Heart right ventricle (tissue), 16 donors: ENCODE results near the gene ST6GALNAC5. TPM values are rescaled to one million over a fixed set of nuclear protein-coding genes. Genes with fewer than 3 reads are reported as not detected.

ENCODE experiments used
- ATAC-seq, 8 donors: fragments of 200-7000 bp; cut with Tn5 transposase; one replicate each; pipeline ENCODE4 v1.9.1; 2020; ENCODE audit warnings: mild to moderate bottlenecking in 8 of 8, moderate library complexity in 8 of 8, moderate number of reproducible peaks in 1 of 8
- DNase-seq, 2 donors: peaks; one replicate each; pipeline ENCODE4 v3.0.0-alpha.2; 2020
- H3K27ac ChIP-seq, 10 donors: fragments of 200-600 bp; sonication (generic) in 2 of 10; one replicate each; pipeline versions ENCODE4 v1.5.0 to v1.8.0; 2020 to 2022; ENCODE audit warnings: mild to moderate bottlenecking in 3 of 10
- H3K27me3 ChIP-seq, 7 donors: fragments of 200-600 bp; one replicate each; pipeline ENCODE4 v1.8.0; 2021 to 2022; ENCODE audit warnings: mild to moderate bottlenecking in 2 of 7
- H3K36me3 ChIP-seq, 9 donors: fragments of 200-600 bp; sonication (generic) in 1 of 9; one replicate each; pipeline versions ENCODE4 v1.5.0 to v1.8.0; 2020 to 2022; ENCODE audit warnings: mild to moderate bottlenecking in 2 of 9
- H3K4me1 ChIP-seq, 9 donors: fragments of 200-600 bp; sonication (generic) in 1 of 9; one replicate each; pipeline versions ENCODE4 v1.5.0 to v1.8.0; 2020 to 2022; ENCODE audit warnings: mild to moderate bottlenecking in 4 of 9
- H3K4me3 ChIP-seq, 10 donors: fragments of 200-600 bp; sonication (generic) in 2 of 10; one replicate each; pipeline versions ENCODE4 v1.5.0 to v1.8.0; 2020 to 2022; ENCODE audit warnings: mild to moderate bottlenecking in 7 of 10, moderate library complexity in 2 of 10
- H3K9me3 ChIP-seq, 11 donors: fragments of 200-600 bp in 10 of 11; sonication (generic) in 2 of 11; one replicate each; pipeline versions ENCODE4 v1.5.0 to v1.8.0; 2013 to 2022; ENCODE audit warnings: mild to moderate bottlenecking in 2 of 11, control low read depth in 1 of 11, moderate library complexity in 1 of 11
- CTCF ChIP-seq, 9 donors: fragments of 200-600 bp; sonication (generic) in 2 of 9; IDR thresholded peaks; one replicate each; pipeline versions ENCODE4 v1.5.0 to v1.8.0; 2021 to 2022; ENCODE audit warnings: antibody characterized with exemption in 9 of 9, mild to moderate bottlenecking in 5 of 9, moderate library complexity in 1 of 9
- WGBS, 2 donors: extraction: QIAGEN DNeasy Blood & Tissue Kit; methylation state at CpG; one replicate each; pipeline ENCODE4 v1.1.7; 2013; ENCODE audit warnings: inconsistent platforms in 1 of 2; 5-methylcytosine and 5-hydroxymethylcytosine counted together
- intact Hi-C, 10 donors: fragments of 100-400 bp; cut with DNase I; formaldehyde crosslinking; loops; one replicate each; pipeline versions ENCODE4 v1.11.1 to v1.14.2; 2022
- polyA plus RNA-seq, 2 donors: library from polyadenylated mRNA; stranded (reverse); fragments of 200-250 nt; gene quantifications; one replicate each; pipeline ENCODE4 v1.2.3, GENCODE V29; 2013
- total RNA-seq, 10 donors: library from RNA; stranded (reverse); fragmentation: NEBNext Ultra II Directional in 3 of 10; extraction: Animal tissue kit (Norgen Biotek cat#: 25700) in 3 of 10; gene quantifications; one replicate each; pipeline versions ENCODE4 v1.2.1 to v1.2.4, GENCODE V29; 2021 to 2023
- donor health status: Arrhythmogenic right ventricular cardiomyopathy.
- donor health status: ischemic (EF 13 %, LVEDD 7.1; RV severe dilation, severe dysfunction).
- donor health status: healthy with polysubstance abuse.
- donor health status: DM: no; HTN: yes; CAD: no.
- donor health status: DM: no; HTN: no; CAD: no.
- donor health status: ischemic (EF 25% LVEDD 6.9; RV normal size, moderate dysfunction).
- donor health status: ischemic (EF 25% LVEDD 5.7; RV mildly dilated, moderate dysfunction).
- donor health status: healthy.
- donor health status: DM: yes; HTN: yes; CAD: no.
- donor health status: Ischemic cardiomyopathy.
- donor health status: ischemic (EF 35%, LVEDD 5.7; RV mildly dilated, moderate dysfunction).
- donor health status: nonischemic (EF 11% LVEDD 7.7; RV severe dilation, severe dysfunction).
- donor health status: DM: yes; HTN: yes; CAD: no.
- donor health status: PGD.
- donor health status: ischemic (EF 29% LVEDD 5.4; RV normal size, mild dysfunction).
- donor health status: nonischemic (EF 23%, LVEDD 6.1; RV moderate dilation, normal function).

Gene ST6GALNAC5
- total and polyA plus RNA-seq, 12 donors = 0.17 to 1.3 (median 0.35) TPM; not detected in 2

- intact Hi-C loops = no loop called here
- ATAC-seq (no peak), DNase-seq (no peak)
- Histone ChIP-seq H3K4me1 (no peaks in the 10 kb centered on the region), H3K9me3 (no peaks in the 10 kb centered on the region), H3K27ac (no peak overlapping the region), H3K4me3 (no peak overlapping the region), H3K36me3 (no peaks in the 10 kb centered on the region), H3K27me3 (peaks cover 0 to 13% (median 0%) of the 10 kb centered on the region in 7 donors)
- WGBS, 2 donors = 47 to 51% methylated on average over 5 of the region's 5 CpGs
- TF ChIP-seq CTCF (IDR thresholded peaks at IDR 0.05) = no peak
These were observed 192.7 kb downstream of the ST6GALNAC5 start for GRCh38 chr1:77060000-77060399.

- H3K36me3 ChIP-seq = no peaks in the 10 kb centered on the region
- WGBS, 2 donors = 75 to 81% methylated on average over 3 of the region's 3 CpGs
- H3K4me1 ChIP-seq = no peaks in the 10 kb centered on the region
- H3K9me3 ChIP-seq = no peaks in the 10 kb centered on the region
- H3K27me3 ChIP-seq = peaks cover 0 to 13% (median 0%) of the 10 kb centered on the region in 7 donors
- DNase-seq (no peak), ATAC-seq (no peak)
- no peak for TF ChIP-seq CTCF (IDR thresholded peaks at IDR 0.05)
- H3K4me3 ChIP-seq = no peak overlapping the region
- no peak overlapping the region for H3K27ac ChIP-seq
- intact Hi-C loops = no loop called here
These were observed 193.9 kb downstream of the ST6GALNAC5 start for GRCh38 chr1:77061162-77061561.

GRCh38 chr1:77063118-77063517 lies 195.8 kb downstream of the ST6GALNAC5 start:
- DNase-seq (no peak), ATAC-seq (no peak)
- H3K4me1 ChIP-seq = no peaks in the 10 kb centered on the region
- no peak for TF ChIP-seq CTCF (IDR thresholded peaks at IDR 0.05)
- no peaks in the 10 kb centered on the region for H3K36me3 ChIP-seq
- intact Hi-C loops = no loop called here
- no peak overlapping the region for H3K27ac ChIP-seq
- H3K4me3 ChIP-seq = no peak overlapping the region
- WGBS, 2 donors = 48 to 56% methylated on average over 4 of the region's 4 CpGs
- peaks cover 0 to 13% (median 0%) of the 10 kb centered on the region in 7 donors for H3K27me3 ChIP-seq
- no peaks in the 10 kb centered on the region for H3K9me3 ChIP-seq

GRCh38 chr1:77064246-77064645 lies 197.0 kb downstream of the ST6GALNAC5 start:
- Histone ChIP-seq H3K36me3 (no peaks in the 10 kb centered on the region), H3K9me3 (no peaks in the 10 kb centered on the region), H3K27ac (no peak overlapping the region), H3K4me3 (no peak overlapping the region), H3K4me1 (no peaks in the 10 kb centered on the region), H3K27me3 (peaks cover 0 to 13% (median 0%) of the 10 kb centered on the region in 7 donors)
- intact Hi-C loops = no loop called here
- DNase-seq (no peak), ATAC-seq (no peak)
- no peak for TF ChIP-seq CTCF (IDR thresholded peaks at IDR 0.05)
- WGBS, 2 donors = 81 to 86% methylated on average over 2 of the region's 2 CpGs
